Astrocyte (in vitro differentiated cells and primary cell): ENCODE measurements around the gene FRMD8.

Source experiments
- EZH2 ChIP-seq: IDR thresholded peaks from 2 replicates; pipeline ENCODE4 v1.6.1; 2012; ENCODE audit warnings: mild to moderate bottlenecking, low read length, inconsistent platforms; ENCODE audit not compliant: insufficient read depth
- TF ChIP-seq, protein P1 (sequence below): IDR thresholded peaks from 2 replicates; pipeline ENCODE4 v1.5.1; 2011; ENCODE audit warnings: low read depth, mild to moderate bottlenecking, inconsistent platforms, low read length, moderate library complexity; ENCODE audit not compliant: insufficient read depth

GRCh38 chr11:65428578-65429067 is 42.2 kb downstream of the FRMD8 start:
- TF ChIP-seq, protein P1, sequence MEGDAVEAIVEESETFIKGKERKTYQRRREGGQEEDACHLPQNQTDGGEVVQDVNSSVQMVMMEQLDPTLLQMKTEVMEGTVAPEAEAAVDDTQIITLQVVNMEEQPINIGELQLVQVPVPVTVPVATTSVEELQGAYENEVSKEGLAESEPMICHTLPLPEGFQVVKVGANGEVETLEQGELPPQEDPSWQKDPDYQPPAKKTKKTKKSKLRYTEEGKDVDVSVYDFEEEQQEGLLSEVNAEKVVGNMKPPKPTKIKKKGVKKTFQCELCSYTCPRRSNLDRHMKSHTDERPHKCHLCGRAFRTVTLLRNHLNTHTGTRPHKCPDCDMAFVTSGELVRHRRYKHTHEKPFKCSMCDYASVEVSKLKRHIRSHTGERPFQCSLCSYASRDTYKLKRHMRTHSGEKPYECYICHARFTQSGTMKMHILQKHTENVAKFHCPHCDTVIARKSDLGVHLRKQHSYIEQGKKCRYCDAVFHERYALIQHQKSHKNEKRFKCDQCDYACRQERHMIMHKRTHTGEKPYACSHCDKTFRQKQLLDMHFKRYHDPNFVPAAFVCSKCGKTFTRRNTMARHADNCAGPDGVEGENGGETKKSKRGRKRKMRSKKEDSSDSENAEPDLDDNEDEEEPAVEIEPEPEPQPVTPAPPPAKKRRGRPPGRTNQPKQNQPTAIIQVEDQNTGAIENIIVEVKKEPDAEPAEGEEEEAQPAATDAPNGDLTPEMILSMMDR = no peak
- TF ChIP-seq EZH2 = no peak
